ENCODE results near the gene MAPK11.

DNA sequence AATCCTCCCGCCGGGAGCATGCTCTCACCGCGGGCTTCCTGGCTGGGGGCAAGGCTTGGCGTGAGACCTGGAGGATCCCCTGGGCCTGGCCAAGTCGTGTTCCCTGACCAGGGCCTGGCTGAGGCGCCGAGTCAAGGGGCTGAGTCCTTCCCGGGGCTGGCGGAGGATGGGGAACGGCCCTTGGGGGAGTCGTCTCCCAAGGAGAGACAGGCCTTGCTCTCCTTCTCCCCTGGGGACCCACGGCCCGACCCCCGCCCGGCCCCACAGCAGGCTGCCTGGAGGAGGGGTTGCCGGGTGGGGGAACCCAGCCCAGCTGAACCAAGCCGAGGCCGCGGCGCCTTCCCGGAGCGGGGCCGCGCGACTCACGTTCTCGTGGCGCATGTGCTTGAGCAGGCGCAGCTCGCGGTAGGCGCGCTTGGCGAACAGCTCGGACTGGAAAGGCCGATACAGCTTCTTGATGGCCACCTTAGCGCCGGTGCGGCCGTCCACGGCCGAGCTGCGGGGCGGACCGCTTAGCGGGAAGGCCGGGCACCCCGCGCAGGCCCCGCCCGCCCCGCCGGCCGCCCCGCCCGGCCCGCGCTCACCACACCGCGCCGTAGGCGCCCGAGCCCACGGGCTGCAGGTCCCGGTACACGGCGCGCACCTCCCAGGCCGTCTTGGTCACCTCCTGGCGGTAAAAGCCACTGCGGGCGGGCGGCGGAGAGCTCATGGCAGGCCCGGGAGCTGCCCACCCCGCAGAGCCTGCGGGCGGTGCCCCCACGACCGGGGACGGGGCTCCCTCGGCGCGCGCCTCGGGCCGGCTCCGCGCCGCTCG lies 9.2 kb downstream of the MAPK11 start:
- no peak for TF ChIP-seq EP300 (IDR thresholded peaks at IDR 0.05)
- TF ChIP-seq, protein P1, sequence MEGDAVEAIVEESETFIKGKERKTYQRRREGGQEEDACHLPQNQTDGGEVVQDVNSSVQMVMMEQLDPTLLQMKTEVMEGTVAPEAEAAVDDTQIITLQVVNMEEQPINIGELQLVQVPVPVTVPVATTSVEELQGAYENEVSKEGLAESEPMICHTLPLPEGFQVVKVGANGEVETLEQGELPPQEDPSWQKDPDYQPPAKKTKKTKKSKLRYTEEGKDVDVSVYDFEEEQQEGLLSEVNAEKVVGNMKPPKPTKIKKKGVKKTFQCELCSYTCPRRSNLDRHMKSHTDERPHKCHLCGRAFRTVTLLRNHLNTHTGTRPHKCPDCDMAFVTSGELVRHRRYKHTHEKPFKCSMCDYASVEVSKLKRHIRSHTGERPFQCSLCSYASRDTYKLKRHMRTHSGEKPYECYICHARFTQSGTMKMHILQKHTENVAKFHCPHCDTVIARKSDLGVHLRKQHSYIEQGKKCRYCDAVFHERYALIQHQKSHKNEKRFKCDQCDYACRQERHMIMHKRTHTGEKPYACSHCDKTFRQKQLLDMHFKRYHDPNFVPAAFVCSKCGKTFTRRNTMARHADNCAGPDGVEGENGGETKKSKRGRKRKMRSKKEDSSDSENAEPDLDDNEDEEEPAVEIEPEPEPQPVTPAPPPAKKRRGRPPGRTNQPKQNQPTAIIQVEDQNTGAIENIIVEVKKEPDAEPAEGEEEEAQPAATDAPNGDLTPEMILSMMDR (IDR thresholded peaks at IDR 0.05) = no peak
- TF ChIP-seq POLR2AphosphoS5 (IDR thresholded peaks at IDR 0.05) = no peak
- no peak for TF ChIP-seq POLR2A (IDR thresholded peaks at IDR 0.05)

All from sigmoid colon (tissue), 4 donors.